B cell (primary cell): Measurements from ENCODE around the gene DLL1. TPM values are rescaled to one million over a fixed set of nuclear protein-coding genes. Genes with fewer than 3 reads are reported as not detected.

Experiments
- ATAC-seq: fragments of 200-7000 bp; cut with Tn5 transposase; one replicate; pipeline ENCODE4 v1.10.0; 2021; ENCODE audit warnings: low read depth, mild to moderate bottlenecking, moderate number of reproducible peaks, moderate library complexity
- CTCF ChIA-PET: fragments of 350-600 bp; sonication (Branson Sonifier 250); formaldehyde crosslinking; loops from one replicate; lab custom pipeline; 2021; ENCODE audit warnings: antibody characterized with exemption, inconsistent platforms; lab: Charles Lee
- POLR2A ChIA-PET: fragments of 350-600 bp; sonication (Branson Sonifier 250); formaldehyde crosslinking; loops from one replicate; lab custom pipeline; 2021; ENCODE audit warnings: antibody characterized with exemption; lab: Charles Lee
- DNase-seq: peaks from one replicate; pipeline ENCODE4 v3.0.0; 2013
- H2AFZ ChIP-seq: 2 replicates; pipeline ENCODE4 v1.6.1; 2012; ENCODE audit warnings: mild to moderate bottlenecking, low read depth, low read length; ENCODE audit not compliant: insufficient read depth, poor library complexity, severe bottlenecking
- H3K27ac ChIP-seq, 2 donors: 1 replicate in 1 of 2; 2 replicates in 1 of 2; pipeline ENCODE4 v1.5.1; 2012 to 2013; ENCODE audit warnings: low read length in 2 of 2, mild to moderate bottlenecking in 2 of 2, moderate library complexity in 1 of 2
- H3K27me3 ChIP-seq, 4 experiments: fragments of 200-600 bp in 1 of 4; sonication (generic) in 1 of 4; replicated peaks in 1 of 4; 1 replicate in 2 of 4; 2 replicates in 2 of 4; pipeline versions ENCODE4 v1.6.1 to v1.7.0; 2013 to 2016; ENCODE audit warnings: low read length in 3 of 4, mild to moderate bottlenecking in 2 of 4, mixed read lengths in 1 of 4, moderate library complexity in 1 of 4; ENCODE audit not compliant: insufficient read depth in 4 of 4, control insufficient read depth in 3 of 4; ENCODE audit errors: control extremely low read depth in 1 of 4
- H3K36me3 ChIP-seq, 2 experiments: replicated peaks in 1 of 2; 1 replicate in 1 of 2; 2 replicates in 1 of 2; pipeline versions ENCODE4 v1.6.1 to v1.7.1; 2013; ENCODE audit warnings: low read length in 1 of 2; ENCODE audit not compliant: insufficient read depth in 2 of 2, control insufficient read depth in 1 of 2; ENCODE audit errors: control extremely low read depth in 1 of 2, extremely low read depth in 1 of 2
- H3K4me1 ChIP-seq, 2 donors: fragments of 200-600 bp in 1 of 2; sonication (generic) in 1 of 2; 1 replicate in 1 of 2; 2 replicates in 1 of 2; pipeline versions ENCODE4 v1.5.1 to v1.6.1; 2013 to 2017; ENCODE audit warnings: low read length in 2 of 2; ENCODE audit not compliant: control insufficient read depth in 2 of 2, insufficient read depth in 2 of 2
- H3K4me2 ChIP-seq: replicated peaks from 2 replicates; pipeline ENCODE3; 2012; ENCODE audit warnings: mild to moderate bottlenecking, low read depth, low read length; ENCODE audit not compliant: poor library complexity, severe bottlenecking
- H3K4me3 ChIP-seq, 5 experiments: fragments of 200-600 bp in 1 of 5; sonication (generic) in 1 of 5; 1 replicate in 3 of 5; 2 replicates in 2 of 5; pipeline versions ENCODE4 v1.5.1 to v1.7.0; 2011 to 2016; ENCODE audit warnings: low read length in 4 of 5, mild to moderate bottlenecking in 4 of 5, low read depth in 2 of 5, control low read depth in 1 of 5, moderate library complexity in 1 of 5; ENCODE audit not compliant: insufficient read depth in 1 of 5; ENCODE audit errors: control extremely low read depth in 1 of 5, extremely low read depth in 1 of 5
- H3K79me2 ChIP-seq: fragments of 200-600 bp; sonication (generic); one replicate; pipeline ENCODE4 v1.6.0; 2016; ENCODE audit warnings: low read length; ENCODE audit not compliant: control insufficient read depth, insufficient read depth
- H3K9ac ChIP-seq: fragments of 200-600 bp; sonication (generic); 2 replicates; pipeline ENCODE4 v1.6.1; 2017; ENCODE audit warnings: mild to moderate bottlenecking, low read length, moderate library complexity
- H3K9me3 ChIP-seq, 3 donors: one replicate each; pipeline versions ENCODE4 v1.6.1 to v1.7.1; 2013; ENCODE audit warnings: low read length in 2 of 3; ENCODE audit not compliant: control insufficient read depth in 2 of 3, insufficient read depth in 1 of 3; ENCODE audit errors: control extremely low read depth in 1 of 3
- H4K20me1 ChIP-seq: 2 replicates; pipeline ENCODE4 v1.6.0; 2012; ENCODE audit warnings: mild to moderate bottlenecking, low read length; ENCODE audit not compliant: insufficient read depth, control insufficient read depth, poor library complexity, severe bottlenecking
- H3K27ac Mint-ChIP-seq: one replicate; pipeline ENCODE4 v1.8.0; 2021; ENCODE audit warnings: mixed read lengths
- H3K27me3 Mint-ChIP-seq: one replicate; pipeline ENCODE4 v1.8.0; 2021; ENCODE audit warnings: mixed read lengths
- H3K4me1 Mint-ChIP-seq: one replicate; pipeline ENCODE4 v1.8.0; 2021; ENCODE audit warnings: mixed read lengths
- H3K4me3 Mint-ChIP-seq: one replicate; pipeline ENCODE4 v1.8.0; 2021; ENCODE audit warnings: mixed read lengths
- H3K9me3 Mint-ChIP-seq: one replicate; pipeline ENCODE4 v1.8.0; 2022; ENCODE audit warnings: mixed read lengths; ENCODE audit not compliant: insufficient read depth
- EZH2 ChIP-seq: IDR thresholded peaks from 2 replicates; pipeline ENCODE4 v1.6.1; 2012; ENCODE audit warnings: borderline replicate concordance, low read depth, mild to moderate bottlenecking, moderate library complexity, low read length; ENCODE audit not compliant: insufficient read depth, poor library complexity, severe bottlenecking
- WGBS: methylation state at CpG from one replicate; pipeline ENCODE4 v1.1.5; 2013; ENCODE audit warnings: missing lambda C conversion rate; ENCODE audit not compliant: insufficient coverage; 5-methylcytosine and 5-hydroxymethylcytosine counted together
- intact Hi-C: fragments of 100-400 bp; cut with micrococcal nuclease; formaldehyde crosslinking; loops from one replicate; pipeline ENCODE4 v1.10.0; 2022
- polyA plus RNA-seq: library from polyadenylated mRNA; depleted of rRNA; stranded (reverse); fragments of >200 nt; gene quantifications from 2 replicates; pipeline ENCODE4 v1.2.3, GENCODE V29; 2012
- total RNA-seq, 2 donors: library from RNA; stranded (reverse); fragments of 120-200 nt in 1 of 2; gene quantifications; 1 replicate in 1 of 2; 2 replicates in 1 of 2; pipeline versions ENCODE4 v1.2.3 to v1.2.4, GENCODE V29; 2013 to 2022
- TF ChIP-seq, protein P1 (sequence below): fragments of 200-600 bp; IDR thresholded peaks from one replicate; pipeline ENCODE4 v1.8.0; 2022; ENCODE audit warnings: antibody characterized with exemption, mild to moderate bottlenecking

The DLL1 gene
- total and polyA plus RNA-seq, 2 donors (not counting 1 experiment from before 2014, with no cell fraction given): 1.6 to 6.8 TPM

DNA sequence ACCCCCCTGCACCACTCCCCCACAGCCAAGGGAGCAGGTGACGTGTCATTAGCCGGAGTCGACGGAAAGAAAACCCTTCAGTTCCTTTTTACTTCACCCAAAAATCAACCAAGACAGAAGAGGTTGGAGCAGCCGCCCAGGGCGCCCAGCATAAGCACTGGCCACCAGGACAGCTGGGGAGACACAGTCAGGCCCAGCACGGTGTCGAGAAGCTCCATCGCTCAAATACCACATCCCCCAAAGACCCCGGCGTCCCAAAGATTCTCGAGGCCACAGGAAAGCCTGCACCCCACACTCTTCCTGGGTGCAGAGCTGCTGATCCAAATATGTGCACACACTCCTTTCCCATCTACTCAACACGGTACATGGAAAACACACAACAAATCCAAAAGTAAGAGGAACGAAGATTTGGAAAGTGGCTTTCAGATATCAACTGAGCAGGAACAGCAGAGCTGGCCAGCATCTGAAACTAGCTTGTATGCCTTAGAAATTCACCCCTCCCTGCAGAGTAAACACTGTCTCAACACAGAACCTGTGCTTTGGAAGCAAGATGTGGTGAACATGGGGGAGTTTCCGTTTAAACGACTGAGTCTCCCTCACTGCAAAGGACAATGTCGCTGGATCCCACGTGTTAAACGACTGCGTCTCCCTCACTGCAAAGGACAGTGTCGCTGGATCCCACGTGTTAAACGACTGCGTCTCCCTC is 54.6 kb downstream of the DLL1 start:
- H3K27ac Mint-ChIP-seq: no peak overlapping the region
- ATAC-seq (no peak), DNase-seq (no peak)
- H3K4me3 Mint-ChIP-seq: no peak overlapping the region
- H3K27me3 ChIP-seq: peaks cover 0 to 2% (median 0%) of the 10 kb centered on the region in 4 experiments
- no peaks in the 10 kb centered on the region for H3K9me3 ChIP-seq
- no peaks in the 10 kb centered on the region for H3K4me1 Mint-ChIP-seq
- ChIA-PET CTCF (no interaction called here), POLR2A (no interaction called here)
- no peak overlapping the region for H3K4me2 ChIP-seq
- no peak for TF ChIP-seq EZH2
- TF ChIP-seq, protein P1, sequence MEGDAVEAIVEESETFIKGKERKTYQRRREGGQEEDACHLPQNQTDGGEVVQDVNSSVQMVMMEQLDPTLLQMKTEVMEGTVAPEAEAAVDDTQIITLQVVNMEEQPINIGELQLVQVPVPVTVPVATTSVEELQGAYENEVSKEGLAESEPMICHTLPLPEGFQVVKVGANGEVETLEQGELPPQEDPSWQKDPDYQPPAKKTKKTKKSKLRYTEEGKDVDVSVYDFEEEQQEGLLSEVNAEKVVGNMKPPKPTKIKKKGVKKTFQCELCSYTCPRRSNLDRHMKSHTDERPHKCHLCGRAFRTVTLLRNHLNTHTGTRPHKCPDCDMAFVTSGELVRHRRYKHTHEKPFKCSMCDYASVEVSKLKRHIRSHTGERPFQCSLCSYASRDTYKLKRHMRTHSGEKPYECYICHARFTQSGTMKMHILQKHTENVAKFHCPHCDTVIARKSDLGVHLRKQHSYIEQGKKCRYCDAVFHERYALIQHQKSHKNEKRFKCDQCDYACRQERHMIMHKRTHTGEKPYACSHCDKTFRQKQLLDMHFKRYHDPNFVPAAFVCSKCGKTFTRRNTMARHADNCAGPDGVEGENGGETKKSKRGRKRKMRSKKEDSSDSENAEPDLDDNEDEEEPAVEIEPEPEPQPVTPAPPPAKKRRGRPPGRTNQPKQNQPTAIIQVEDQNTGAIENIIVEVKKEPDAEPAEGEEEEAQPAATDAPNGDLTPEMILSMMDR: no peak
- H4K20me1 ChIP-seq: no peaks in the 10 kb centered on the region
- no peaks in the 10 kb centered on the region for H3K36me3 ChIP-seq
- intact Hi-C loops: no loop called here
- H3K79me2 ChIP-seq: no peaks in the 10 kb centered on the region
- H3K9me3 Mint-ChIP-seq: no peaks in the 10 kb centered on the region
- peaks cover 7% of the 10 kb centered on the region for H3K27me3 Mint-ChIP-seq
- H3K4me3 ChIP-seq: no peak overlapping the region
- 78% methylated on average over 14 of the region's 24 CpGs for WGBS
- no peak overlapping the region for H3K27ac ChIP-seq
- no peaks in the 10 kb centered on the region for H3K4me1 ChIP-seq
- H3K9ac ChIP-seq: no peak overlapping the region
- H2AFZ ChIP-seq: no peak overlapping the region

DNA sequence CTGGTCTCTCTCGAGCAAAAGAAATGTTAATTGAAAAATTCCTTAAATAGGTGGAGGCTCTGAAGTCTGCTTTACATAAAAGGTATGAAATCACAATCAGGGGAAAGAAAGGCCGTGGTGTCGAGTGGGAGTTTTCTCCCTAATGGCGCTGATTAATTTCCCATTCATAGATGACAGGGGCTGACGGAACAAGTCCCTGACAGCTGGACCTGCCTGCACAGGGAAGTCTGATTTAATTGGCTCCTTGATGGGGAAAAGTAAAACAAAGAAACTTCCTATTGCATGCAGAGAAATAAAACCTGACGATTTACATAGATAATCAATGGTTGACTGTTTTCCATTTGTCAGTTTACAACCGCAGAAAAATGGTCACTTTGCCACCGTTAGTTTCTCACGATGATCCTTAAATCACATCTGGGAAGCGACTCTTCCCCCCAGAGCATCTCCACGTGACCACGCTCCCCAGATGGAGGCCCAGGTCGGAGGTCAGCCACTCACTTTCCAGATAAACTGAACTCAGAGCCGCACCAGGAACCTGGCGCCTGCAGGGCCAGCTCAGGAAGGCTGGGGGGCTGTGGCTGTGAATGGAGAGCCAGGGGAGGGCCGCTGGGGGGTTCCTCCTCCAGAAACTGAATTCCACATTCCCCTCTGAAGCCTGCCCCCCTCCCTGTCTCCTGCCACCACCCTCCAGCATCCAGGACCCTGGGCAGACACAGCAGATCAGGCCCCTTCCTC is 55.3 kb downstream of the DLL1 start:
- H3K4me1 ChIP-seq: no peaks in the 10 kb centered on the region
- TF ChIP-seq, protein P1: no peak
- TF ChIP-seq EZH2: no peak
- no peak overlapping the region for H3K27ac Mint-ChIP-seq
- H3K9ac ChIP-seq: no peak overlapping the region
- no peaks in the 10 kb centered on the region for H3K9me3 ChIP-seq
- ChIA-PET CTCF (no interaction called here), POLR2A (no interaction called here)
- H3K4me3 Mint-ChIP-seq: no peak overlapping the region
- peaks cover 0 to 2% (median 0%) of the 10 kb centered on the region in 4 experiments for H3K27me3 ChIP-seq
- DNase-seq: no peak
- no peak overlapping the region for H3K27ac ChIP-seq
- intact Hi-C loops: no loop called here
- H3K4me1 Mint-ChIP-seq: no peaks in the 10 kb centered on the region
- H3K79me2 ChIP-seq: no peaks in the 10 kb centered on the region
- no peak overlapping the region for H2AFZ ChIP-seq
- H3K4me3 ChIP-seq: no peak overlapping the region
- 87% methylated on average over 11 of the region's 16 CpGs for WGBS
- H4K20me1 ChIP-seq: no peaks in the 10 kb centered on the region
- H3K4me2 ChIP-seq: no peak overlapping the region
- H3K36me3 ChIP-seq: no peaks in the 10 kb centered on the region
- no peaks in the 10 kb centered on the region for H3K9me3 Mint-ChIP-seq
- peaks cover 7% of the 10 kb centered on the region for H3K27me3 Mint-ChIP-seq
- ATAC-seq: no peak
